OCI-LY7 (cell line): ENCODE data around the gene ABI3BP. TPM values are rescaled to one million over a fixed set of nuclear protein-coding genes. Genes with fewer than 3 reads are reported as not detected.

Experiments
- BruUV-seq: library from RNA; stranded (reverse); fragments of 400-500 nt; replicated peaks from 2 replicates; lab custom pipeline; 2021; lab: Mats Ljungman, UMichigan
- CTCF ChIA-PET: fragments of 300-600 bp; sonication (Branson Sonifier 250); formaldehyde crosslinking; loops from one replicate; lab custom pipeline; 2022; ENCODE audit warnings: antibody characterized with exemption; ENCODE audit not compliant: unreplicated experiment; lab: Charles Lee
- POLR2A ChIA-PET: fragments of 300-600 bp; sonication (Branson Sonifier 250); formaldehyde crosslinking; loops from one replicate; lab custom pipeline; 2022; ENCODE audit warnings: antibody characterized with exemption; lab: Charles Lee
- DNase-seq: peaks from one replicate; pipeline ENCODE4 v3.0.0-alpha.2; 2015; ENCODE audit warnings: low spot score
- H2AFZ ChIP-seq: fragments of 200-600 bp; sonication (generic), shearing (Covaris generic); 2 replicates; pipeline ENCODE4 v1.6.1; 2014; ENCODE audit warnings: mild to moderate bottlenecking, antibody characterized with exemption, low read length, moderate library complexity
- H3K27ac ChIP-seq: fragments of 200-600 bp; sonication (generic); 2 replicates; pipeline ENCODE4 v1.5.1; 2014; ENCODE audit warnings: mixed run types, low read depth, mild to moderate bottlenecking, moderate library complexity, low read length, inconsistent platforms; ENCODE audit not compliant: poor library complexity, severe bottlenecking
- H3K36me3 ChIP-seq: fragments of 200-600 bp; sonication (generic); 2 replicates; pipeline ENCODE4 v1.6.1; 2014; ENCODE audit warnings: mild to moderate bottlenecking, antibody characterized with exemption, low read length, moderate library complexity, mixed read lengths; ENCODE audit not compliant: insufficient read depth
- H3K4me1 ChIP-seq: fragments of 200-600 bp; sonication (generic); 2 replicates; pipeline ENCODE4 v1.5.1; 2014; ENCODE audit warnings: mild to moderate bottlenecking, low read length; ENCODE audit not compliant: insufficient read depth, poor library complexity, severe bottlenecking
- H3K4me2 ChIP-seq: fragments of 200-600 bp; sonication (generic); 2 replicates; pipeline ENCODE4 v1.6.1; 2014; ENCODE audit warnings: mild to moderate bottlenecking, low read length
- H3K4me3 ChIP-seq: fragments of 200-600 bp; sonication (generic); 2 replicates; pipeline ENCODE4 v1.5.1; 2014; ENCODE audit warnings: mild to moderate bottlenecking, low read depth, low read length; ENCODE audit not compliant: poor library complexity, severe bottlenecking
- H3K79me2 ChIP-seq: fragments of 200-600 bp; sonication (generic); 2 replicates; pipeline ENCODE4 v1.6.1; 2016; ENCODE audit warnings: low read depth, mild to moderate bottlenecking, low read length, moderate library complexity, mixed read lengths; ENCODE audit not compliant: insufficient read depth
- H3K9me2 ChIP-seq: fragments of 200-600 bp; sonication (generic); 2 replicates; pipeline ENCODE4 v1.6.1; 2016; ENCODE audit warnings: mild to moderate bottlenecking, low read length, mixed read lengths; ENCODE audit not compliant: insufficient read depth
- H3K9me3 ChIP-seq: fragments of 200-600 bp; sonication (generic); 2 replicates; pipeline ENCODE4 v1.6.1; 2014; ENCODE audit warnings: mild to moderate bottlenecking, mixed run types, low read length, mixed read lengths
- H4K20me1 ChIP-seq: fragments of 200-600 bp; sonication (generic); 2 replicates; pipeline ENCODE4 v1.6.1; 2014; ENCODE audit warnings: mild to moderate bottlenecking, antibody characterized with exemption, low read length, moderate library complexity, mixed read lengths; ENCODE audit not compliant: insufficient read depth
- CTCF ChIP-seq: fragments of 200-600 bp; sonication (generic); conservative IDR thresholded peaks from 2 replicates; pipeline ENCODE4 v1.5.1; 2014; ENCODE audit warnings: mild to moderate bottlenecking, antibody characterized with exemption, low read length, moderate library complexity, mixed read lengths
- EZH2phosphoT487 ChIP-seq: fragments of 200-600 bp; sonication (generic); IDR thresholded peaks from 2 replicates; pipeline ENCODE4 v1.6.1; 2018; ENCODE audit warnings: low read depth, borderline replicate concordance, mild to moderate bottlenecking, mixed run types, antibody characterized with exemption, low read length, moderate library complexity, mixed read lengths
- intact Hi-C: fragments of 100-400 bp; cut with micrococcal nuclease; formaldehyde crosslinking; loops from one replicate; pipeline ENCODE4 v1.10.0; 2022; ENCODE audit not compliant: unreplicated experiment
- total RNA-seq, 2 experiments: library from RNA; depleted of rRNA in 1 of 2; stranded (reverse); fragments of >200 nt in 1 of 2; shearing (Covaris generic) in 1 of 2; gene quantifications; 2 replicates each; pipeline ENCODE4 v1.2.3, GENCODE V29; 2014 to 2022

The ABI3BP gene
- total RNA-seq, 2 experiments from 2014 or later, result not detected

DNA sequence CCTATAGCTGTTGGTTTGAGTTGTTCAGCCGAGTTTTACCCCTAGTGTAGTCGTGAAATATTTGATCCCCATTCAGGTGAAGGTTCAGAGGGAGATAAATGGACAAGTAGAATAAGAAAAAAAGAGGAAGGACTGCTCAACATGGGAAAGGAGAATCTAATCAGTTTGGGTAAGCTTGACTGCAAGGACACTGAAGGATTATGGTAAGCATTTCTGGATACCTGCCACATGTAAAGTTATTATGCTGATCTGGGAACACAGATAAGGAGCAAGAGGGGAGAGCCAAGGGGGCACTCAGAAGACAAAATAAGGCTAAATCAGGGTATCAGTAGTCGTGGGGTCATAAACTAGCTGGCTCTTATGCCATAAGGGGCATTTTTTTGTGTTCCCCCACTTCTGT, 234.1 kb downstream of the ABI3BP start:
- BruUV-seq, result no TSS peak
- CTCF ChIA-PET, result no interaction called here
- Histone ChIP-seq H3K9me3 (no peaks in the 10 kb centered on the region), H3K36me3 (no peaks in the 10 kb centered on the region; the same call in 1 of the 2 replicates), H2AFZ (no peak overlapping the region), H3K27ac (no peak overlapping the region), H3K4me2 (no peak overlapping the region), H3K79me2 (no peaks in the 10 kb centered on the region), H3K4me1 (no peaks in the 10 kb centered on the region), H3K9me2 (no peaks in the 10 kb centered on the region), H4K20me1 (no peaks in the 10 kb centered on the region), H3K4me3 (no peak overlapping the region)
- POLR2A ChIA-PET, result interaction anchor here (0.9 to 1.3 kb wide), 2 partner anchors 12 to 15 kb away, joined by 4 to 5 read pairs; no protein-coding TSS in a partner anchor
- no peak for DNase-seq
- TF ChIP-seq CTCF (no peak), EZH2phosphoT487 (no peak)
- intact Hi-C loops, result no loop called here

- Histone ChIP-seq H3K4me2 (no peak overlapping the region), H3K79me2 (no peaks in the 10 kb centered on the region), H4K20me1 (no peaks in the 10 kb centered on the region), H3K9me2 (no peaks in the 10 kb centered on the region), H3K4me1 (no peaks in the 10 kb centered on the region), H3K36me3 (peaks cover 12% of the 10 kb centered on the region), H2AFZ (no peak overlapping the region), H3K27ac (no peak overlapping the region), H3K9me3 (no peaks in the 10 kb centered on the region), H3K4me3 (no peak overlapping the region)
- intact Hi-C loops, result no loop called here
- DNase-seq, result no peak
- ChIA-PET CTCF (no interaction called here), POLR2A (interaction anchor here (1.4 kb wide), 1 partner anchor 30 kb away, joined by 3 read pairs; no protein-coding TSS in a partner anchor)
- TF ChIP-seq CTCF, result no peak
- TF ChIP-seq EZH2phosphoT487, result no peak
- BruUV-seq, result no TSS peak
Observed at GRCh38 chr3:100756441-100756840, 236.8 kb downstream of the ABI3BP start.

- ChIA-PET CTCF (no interaction called here), POLR2A (interaction anchor here (0.6 to 0.9 kb wide), 2 partner anchors 11 to 710 kb away, joined by 3 read pairs; no protein-coding TSS in a partner anchor)
- no peak for DNase-seq
- no peak overlapping the region for H2AFZ ChIP-seq
- TF ChIP-seq EZH2phosphoT487 (no peak), CTCF (no peak)
- no peak overlapping the region for H3K4me2 ChIP-seq
- H3K9me2 ChIP-seq, result no peaks in the 10 kb centered on the region
- peaks cover 27% of the 10 kb centered on the region for H3K36me3 ChIP-seq
- intact Hi-C loops, result no loop called here
- no peaks in the 10 kb centered on the region for H3K9me3 ChIP-seq
- H3K27ac ChIP-seq, result no peak overlapping the region
- H3K4me3 ChIP-seq, result no peak overlapping the region
- no peaks in the 10 kb centered on the region for H4K20me1 ChIP-seq
- no peaks in the 10 kb centered on the region for H3K4me1 ChIP-seq
- TSS peak; percentile 3 for BruUV-seq
- H3K79me2 ChIP-seq, result no peaks in the 10 kb centered on the region
Observed at GRCh38 chr3:100754563-100755334, 238.5 kb downstream of the ABI3BP start.
